Measurements from ENCODE around the gene HEYL. TPM values are rescaled to one million over a fixed set of nuclear protein-coding genes. Genes with fewer than 3 reads are reported as not detected.
A peak's percentile ranks its signal among the peaks of the same experiment; 100 is the strongest.

HEYL gene
- total RNA-seq, 1 donor from 2014 or later = 63.2 TPM

DNA sequence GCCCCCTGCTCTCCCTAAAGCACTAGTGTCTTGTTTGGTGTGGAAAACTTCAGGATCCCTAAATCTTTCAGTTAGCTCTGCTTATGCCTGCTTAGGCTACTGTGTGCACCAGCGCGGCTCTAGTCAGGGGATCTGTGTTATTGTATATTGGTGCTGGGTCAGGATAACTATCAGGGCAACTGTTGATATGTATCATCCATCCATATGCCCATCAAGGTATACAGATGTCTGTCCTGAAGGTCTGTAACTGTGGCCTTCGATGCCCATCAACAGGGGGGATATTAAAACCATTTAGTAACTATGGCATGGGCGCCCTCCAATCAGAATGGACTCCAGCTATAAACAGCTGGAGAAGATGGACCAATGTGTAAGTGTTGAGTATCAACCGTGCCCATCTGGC is 20.1 kb upstream of the HEYL start:
- TF ChIP-seq, protein P1, sequence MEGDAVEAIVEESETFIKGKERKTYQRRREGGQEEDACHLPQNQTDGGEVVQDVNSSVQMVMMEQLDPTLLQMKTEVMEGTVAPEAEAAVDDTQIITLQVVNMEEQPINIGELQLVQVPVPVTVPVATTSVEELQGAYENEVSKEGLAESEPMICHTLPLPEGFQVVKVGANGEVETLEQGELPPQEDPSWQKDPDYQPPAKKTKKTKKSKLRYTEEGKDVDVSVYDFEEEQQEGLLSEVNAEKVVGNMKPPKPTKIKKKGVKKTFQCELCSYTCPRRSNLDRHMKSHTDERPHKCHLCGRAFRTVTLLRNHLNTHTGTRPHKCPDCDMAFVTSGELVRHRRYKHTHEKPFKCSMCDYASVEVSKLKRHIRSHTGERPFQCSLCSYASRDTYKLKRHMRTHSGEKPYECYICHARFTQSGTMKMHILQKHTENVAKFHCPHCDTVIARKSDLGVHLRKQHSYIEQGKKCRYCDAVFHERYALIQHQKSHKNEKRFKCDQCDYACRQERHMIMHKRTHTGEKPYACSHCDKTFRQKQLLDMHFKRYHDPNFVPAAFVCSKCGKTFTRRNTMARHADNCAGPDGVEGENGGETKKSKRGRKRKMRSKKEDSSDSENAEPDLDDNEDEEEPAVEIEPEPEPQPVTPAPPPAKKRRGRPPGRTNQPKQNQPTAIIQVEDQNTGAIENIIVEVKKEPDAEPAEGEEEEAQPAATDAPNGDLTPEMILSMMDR (IDR thresholded peaks at IDR 0.05) = no peak
- Mint-ChIP-seq H3K4me1 (ENCODE audit: low read depth) (peaks cover 7% of the 10 kb centered on the region), H3K27me3 (ENCODE audit: low read depth) (peaks cover 12% of the 10 kb centered on the region), H3K36me3 (ENCODE audit: low read depth) (no peaks in the 10 kb centered on the region), H3K9me3 (ENCODE audit: low read depth) (no peaks in the 10 kb centered on the region), H3K27ac (ENCODE audit: unreplicated experiment) (no peak overlapping the region), H3K4me3 (ENCODE audit: unreplicated experiment) (no peak overlapping the region)
- no peak for DNase-seq (ENCODE audit: low spot score)

DNA sequence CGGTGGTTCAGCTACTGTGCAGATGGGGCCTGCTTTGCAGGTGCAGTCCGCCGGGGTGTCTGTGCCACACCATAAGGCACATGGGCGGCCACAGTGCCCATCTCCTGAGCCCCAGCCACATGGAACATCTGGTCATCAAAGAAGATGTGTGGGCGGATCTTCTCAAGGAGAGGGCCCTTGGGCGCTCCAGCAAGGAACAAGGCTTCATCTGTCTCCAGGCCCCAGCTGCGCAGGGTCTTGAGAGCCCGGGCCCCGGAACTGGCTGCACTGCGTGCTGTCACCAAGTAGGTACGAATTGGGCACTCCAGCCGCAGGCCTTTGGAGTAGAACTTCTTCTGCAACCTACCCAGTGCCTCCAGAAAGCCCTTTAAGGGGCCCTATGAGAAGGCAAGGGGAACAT is 19.7 kb upstream of the HEYL start:
- peaks cover 12% of the 10 kb centered on the region for H3K27me3 Mint-ChIP-seq (ENCODE audit: low read depth)

DNA sequence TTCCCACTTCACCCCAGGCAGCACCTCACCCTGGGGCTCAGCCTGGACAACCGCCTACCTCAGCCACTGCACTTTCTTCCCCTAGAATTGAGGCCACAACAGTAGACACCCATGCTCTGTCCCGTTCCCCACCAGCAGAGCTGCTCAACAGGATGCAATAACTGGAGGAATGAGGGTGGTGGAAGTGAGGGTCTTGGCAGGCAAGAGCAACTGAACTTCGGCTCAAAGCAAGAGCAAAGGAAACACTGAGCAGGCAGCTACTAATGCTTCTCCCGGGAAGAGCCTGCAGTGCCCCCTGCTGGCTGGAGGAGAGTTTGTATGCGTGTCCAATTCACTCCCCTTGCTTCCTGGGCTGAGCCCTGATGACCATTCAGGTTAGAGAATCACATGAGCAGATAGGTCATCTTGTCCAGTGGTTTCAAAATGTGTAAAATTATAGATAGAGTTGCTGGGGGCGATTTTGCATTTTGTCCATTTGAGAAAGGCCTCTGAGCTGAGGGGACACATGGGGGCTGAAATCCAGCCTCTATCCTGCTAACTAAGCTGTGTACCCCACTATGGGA is 18.6 kb upstream of the HEYL start:
- no peak for DNase-seq (ENCODE audit: low spot score)
- Mint-ChIP-seq H3K36me3 (ENCODE audit: low read depth) (no peaks in the 10 kb centered on the region), H3K27ac (ENCODE audit: unreplicated experiment) (peak overlapping the region; percentile 18), H3K27me3 (ENCODE audit: low read depth) (peaks cover 13% of the 10 kb centered on the region), H3K4me1 (ENCODE audit: low read depth) (peaks cover 16% of the 10 kb centered on the region), H3K9me3 (ENCODE audit: low read depth) (no peaks in the 10 kb centered on the region), H3K4me3 (ENCODE audit: unreplicated experiment) (peak overlapping the region; percentile 3)
- TF ChIP-seq, protein P1 (IDR thresholded peaks at IDR 0.05) = peak; percentile 90

More for the DNA sequence above, 19.7 kb upstream of the HEYL start:
- peak; percentile 91 for DNase-seq (ENCODE audit: low spot score)
- Mint-ChIP-seq H3K9me3 (ENCODE audit: low read depth) (no peaks in the 10 kb centered on the region), H3K4me1 (ENCODE audit: low read depth) (peaks cover 7% of the 10 kb centered on the region), H3K4me3 (ENCODE audit: unreplicated experiment) (no peak overlapping the region), H3K27ac (ENCODE audit: unreplicated experiment) (no peak overlapping the region), H3K36me3 (ENCODE audit: low read depth) (no peaks in the 10 kb centered on the region)
- TF ChIP-seq, protein P1 (IDR thresholded peaks at IDR 0.05) = no peak

DNA sequence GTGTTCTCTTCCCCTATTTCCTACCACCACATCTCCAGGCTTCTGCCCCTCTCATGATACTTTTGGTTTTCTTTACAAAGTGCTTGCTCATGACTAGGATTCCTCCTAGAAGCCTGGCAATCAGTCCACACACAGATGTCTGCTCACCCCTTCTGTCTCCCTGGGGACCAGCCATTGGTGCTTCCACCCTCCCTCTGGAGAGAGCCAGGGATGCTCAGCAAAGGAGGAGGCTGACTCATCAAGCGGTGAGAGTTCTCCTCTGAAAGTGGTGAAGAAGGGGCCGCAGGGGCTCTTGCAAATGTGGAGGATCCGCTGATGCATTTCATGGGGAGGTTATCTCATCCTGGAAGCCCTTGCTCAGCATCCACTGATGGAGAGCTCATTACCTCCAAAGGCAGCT is 18.0 kb upstream of the HEYL start:
- Mint-ChIP-seq H3K27me3 (ENCODE audit: low read depth) (peaks cover 13% of the 10 kb centered on the region), H3K27ac (ENCODE audit: unreplicated experiment) (no peak overlapping the region), H3K36me3 (ENCODE audit: low read depth) (no peaks in the 10 kb centered on the region), H3K4me1 (ENCODE audit: low read depth) (peaks cover 22% of the 10 kb centered on the region), H3K9me3 (ENCODE audit: low read depth) (no peaks in the 10 kb centered on the region), H3K4me3 (ENCODE audit: unreplicated experiment) (no peak overlapping the region)
- TF ChIP-seq, protein P1 (IDR thresholded peaks at IDR 0.05) = no peak
- no peak for DNase-seq (ENCODE audit: low spot score)

DNA sequence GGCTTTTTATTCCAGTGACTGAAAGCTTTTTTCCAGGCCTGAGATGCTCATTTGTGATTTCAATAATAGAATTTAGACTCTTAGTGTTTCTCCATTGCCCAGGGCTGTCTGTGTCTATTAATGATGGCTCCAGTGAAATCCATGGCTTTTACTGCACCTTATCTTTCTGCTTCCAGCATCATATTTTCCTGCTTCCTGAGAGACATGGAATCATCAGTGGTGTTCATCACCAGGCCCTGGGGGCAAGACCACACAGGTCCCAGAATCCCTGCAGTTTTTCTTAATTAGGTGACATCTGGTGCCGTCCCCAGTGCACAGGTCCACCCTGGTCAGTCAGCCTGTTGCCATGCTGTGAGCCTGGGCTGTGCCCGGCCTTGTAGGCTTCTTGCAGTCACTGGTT is 16.9 kb upstream of the HEYL start:
- TF ChIP-seq, protein P1 (IDR thresholded peaks at IDR 0.05) = no peak
- no peak overlapping the region for H3K27ac Mint-ChIP-seq (ENCODE audit: unreplicated experiment)
- H3K4me3 Mint-ChIP-seq (ENCODE audit: unreplicated experiment) = no peak overlapping the region
- peaks cover 26% of the 10 kb centered on the region for H3K4me1 Mint-ChIP-seq (ENCODE audit: low read depth)
- H3K36me3 Mint-ChIP-seq (ENCODE audit: low read depth) = no peaks in the 10 kb centered on the region
- DNase-seq (ENCODE audit: low spot score) = no peak
- H3K9me3 Mint-ChIP-seq (ENCODE audit: low read depth) = no peaks in the 10 kb centered on the region
- peaks cover 13% of the 10 kb centered on the region for H3K27me3 Mint-ChIP-seq (ENCODE audit: low read depth)
